Endothelial cell of umbilical vein (primary cell): Measurements from ENCODE around the gene ALOXE3.

ENCODE experiments used
- EZH2 ChIP-seq: IDR thresholded peaks from 2 replicates; pipeline ENCODE4 v1.6.1; 2012; ENCODE audit warnings: borderline replicate concordance, low read depth, mild to moderate bottlenecking, moderate library complexity, low read length, inconsistent platforms; ENCODE audit not compliant: severe bottlenecking
- MAX ChIP-seq: IDR thresholded peaks from 2 replicates; pipeline ENCODE4 v1.6.1; 2011; ENCODE audit not compliant: insufficient read depth, insufficient read length
- MYC ChIP-seq: IDR thresholded peaks from one replicate; pipeline ENCODE4 v1.6.1; 2011; ENCODE audit warnings: mild to moderate bottlenecking, low read depth, low read length
- POLR2A ChIP-seq: IDR thresholded peaks from 2 replicates; pipeline ENCODE4 v1.6.1; 2012; ENCODE audit warnings: low read depth, mild to moderate bottlenecking, control low read depth, low read length
- POLR2AphosphoS5 ChIP-seq: IDR thresholded peaks from 2 replicates; pipeline ENCODE4 v1.6.1; 2012; ENCODE audit warnings: low read depth, mild to moderate bottlenecking, control low read depth, low read length, moderate library complexity; ENCODE audit not compliant: insufficient read depth
- TF ChIP-seq, protein P1 (sequence below), 2 donors: IDR thresholded peaks; 1 replicate in 1 of 2; 2 replicates in 1 of 2; pipeline ENCODE4 v1.5.1; 2011; ENCODE audit warnings: low read length in 2 of 2, mild to moderate bottlenecking in 2 of 2, moderate library complexity in 2 of 2, control low read depth in 1 of 2, inconsistent platforms in 1 of 2, low read depth in 1 of 2; ENCODE audit not compliant: insufficient read depth in 1 of 2; ENCODE audit errors: extremely low read depth in 1 of 2

GRCh38 chr17:8131844-8132441 lies 13.6 kb upstream of the ALOXE3 start:
- TF ChIP-seq EZH2, result no peak
- TF ChIP-seq, protein P1, sequence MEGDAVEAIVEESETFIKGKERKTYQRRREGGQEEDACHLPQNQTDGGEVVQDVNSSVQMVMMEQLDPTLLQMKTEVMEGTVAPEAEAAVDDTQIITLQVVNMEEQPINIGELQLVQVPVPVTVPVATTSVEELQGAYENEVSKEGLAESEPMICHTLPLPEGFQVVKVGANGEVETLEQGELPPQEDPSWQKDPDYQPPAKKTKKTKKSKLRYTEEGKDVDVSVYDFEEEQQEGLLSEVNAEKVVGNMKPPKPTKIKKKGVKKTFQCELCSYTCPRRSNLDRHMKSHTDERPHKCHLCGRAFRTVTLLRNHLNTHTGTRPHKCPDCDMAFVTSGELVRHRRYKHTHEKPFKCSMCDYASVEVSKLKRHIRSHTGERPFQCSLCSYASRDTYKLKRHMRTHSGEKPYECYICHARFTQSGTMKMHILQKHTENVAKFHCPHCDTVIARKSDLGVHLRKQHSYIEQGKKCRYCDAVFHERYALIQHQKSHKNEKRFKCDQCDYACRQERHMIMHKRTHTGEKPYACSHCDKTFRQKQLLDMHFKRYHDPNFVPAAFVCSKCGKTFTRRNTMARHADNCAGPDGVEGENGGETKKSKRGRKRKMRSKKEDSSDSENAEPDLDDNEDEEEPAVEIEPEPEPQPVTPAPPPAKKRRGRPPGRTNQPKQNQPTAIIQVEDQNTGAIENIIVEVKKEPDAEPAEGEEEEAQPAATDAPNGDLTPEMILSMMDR (IDR thresholded peaks at IDR 0.05; ENCODE audit: extremely low read depth in 1 of 2, insufficient read depth in 1 of 2, low read depth in 1 of 2, low read length in 2 of 2), result no peak
- TF ChIP-seq POLR2A, result no peak
- no peak for TF ChIP-seq MAX
- no peak for TF ChIP-seq MYC
- TF ChIP-seq POLR2AphosphoS5, result no peak
